Endothelial cell of umbilical vein (primary cell): ENCODE data around the gene PARVA.

Source experiments
- CTCF ChIP-seq, 2 donors: IDR thresholded peaks; 1 replicate in 1 of 2; 2 replicates in 1 of 2; pipeline ENCODE4 v1.5.1; 2011; ENCODE audit warnings: low read length in 2 of 2, mild to moderate bottlenecking in 2 of 2, moderate library complexity in 2 of 2, control low read depth in 1 of 2, inconsistent platforms in 1 of 2, low read depth in 1 of 2; ENCODE audit not compliant: insufficient read depth in 1 of 2; ENCODE audit errors: extremely low read depth in 1 of 2
- EZH2 ChIP-seq: IDR thresholded peaks from 2 replicates; pipeline ENCODE4 v1.6.1; 2012; ENCODE audit warnings: borderline replicate concordance, low read depth, mild to moderate bottlenecking, moderate library complexity, low read length, inconsistent platforms; ENCODE audit not compliant: severe bottlenecking
- FOS ChIP-seq: IDR thresholded peaks from 2 replicates; pipeline ENCODE4 v1.6.1; 2011; ENCODE audit warnings: mild to moderate bottlenecking, low read length, moderate library complexity, borderline replicate concordance; ENCODE audit not compliant: insufficient read depth
- JUN ChIP-seq: IDR thresholded peaks from 2 replicates; pipeline ENCODE4 v1.6.1; 2011; ENCODE audit warnings: borderline replicate concordance, low read depth; ENCODE audit not compliant: insufficient read length, insufficient read depth
- MAX ChIP-seq: IDR thresholded peaks from 2 replicates; pipeline ENCODE4 v1.6.1; 2011; ENCODE audit not compliant: insufficient read depth, insufficient read length
- MYC ChIP-seq: IDR thresholded peaks from one replicate; pipeline ENCODE4 v1.6.1; 2011; ENCODE audit warnings: mild to moderate bottlenecking, low read depth, low read length
- POLR2A ChIP-seq: IDR thresholded peaks from 2 replicates; pipeline ENCODE4 v1.6.1; 2012; ENCODE audit warnings: low read depth, mild to moderate bottlenecking, control low read depth, low read length
- POLR2AphosphoS5 ChIP-seq: IDR thresholded peaks from 2 replicates; pipeline ENCODE4 v1.6.1; 2012; ENCODE audit warnings: low read depth, mild to moderate bottlenecking, control low read depth, low read length, moderate library complexity; ENCODE audit not compliant: insufficient read depth

GRCh38 chr11:12539572-12539971, 162.2 kb downstream of the PARVA start:
- TF ChIP-seq POLR2A (peak; percentile 42), CTCF (IDR thresholded peaks at IDR 0.05; ENCODE audit: extremely low read depth in 1 of 2, insufficient read depth in 1 of 2, low read depth in 1 of 2, low read length in 2 of 2) (no peak), EZH2 (no peak), POLR2AphosphoS5 (peak; percentile 43), FOS (peak; percentile 81), JUN (peak; percentile 68), MAX (no peak), MYC (no peak)
